ENCODE results near the gene MLH1. TPM values are rescaled to one million over a fixed set of nuclear protein-coding genes. Genes with fewer than 3 reads are reported as not detected.
A peak's percentile ranks its signal among the peaks of the same experiment; 100 is the strongest.

The MLH1 gene
- total and polyA plus RNA-seq, 4 experiments from 2014 or later: 15.6 to 33.8 (median 24.6) TPM

GRCh38 chr3:37074178-37074577, 80.9 kb downstream of the MLH1 start:
- Mint-ChIP-seq H3K27ac (peak overlapping the region in 1 of 7 donors; percentile 26), H3K36me3 (peaks cover 47 to 50% of the 10 kb centered on the region in 2 donors), H3K4me3 (no peak overlapping the region), H3K4me1 (peaks cover 0 to 10% (median 2%) of the 10 kb centered on the region in 4 donors), H3K27me3 (no peaks in the 10 kb centered on the region), H3K9me3 (no peaks in the 10 kb centered on the region)
- peaks cover 3% of the 10 kb centered on the region for H3K36me3 ChIP-seq (ENCODE audit: insufficient read depth, low read length)
- DNase-seq: no peak
- no peak overlapping the region for H3K4me3 ChIP-seq (ENCODE audit: low read length in 2 of 2)
- H3K9me3 ChIP-seq (ENCODE audit: control insufficient read depth in 1 of 2, low read length in 2 of 2): no peaks in the 10 kb centered on the region
- no peaks in the 10 kb centered on the region for H3K4me1 ChIP-seq (ENCODE audit: insufficient read depth, low read length)
- H3K27ac ChIP-seq (ENCODE audit: low read depth, low read length): no peak overlapping the region
- intact Hi-C loops (cut with micrococcal nuclease): no loop called here
- no peaks in the 10 kb centered on the region for H3K27me3 ChIP-seq (ENCODE audit: insufficient read depth, low read length)
- POLR2A ChIA-PET (ENCODE audit: partially characterized antibody): no interaction called here
- CTCF ChIA-PET (ENCODE audit: partially characterized antibody): no interaction called here

- H3K9me3 Mint-ChIP-seq: no peaks in the 10 kb centered on the region
- Histone ChIP-seq H3K27ac (ENCODE audit: low read depth, low read length) (no peak overlapping the region), H3K36me3 (ENCODE audit: insufficient read depth, low read length) (peaks cover 3% of the 10 kb centered on the region), H3K4me1 (ENCODE audit: insufficient read depth, low read length) (no peaks in the 10 kb centered on the region), H3K4me3 (ENCODE audit: low read length in 2 of 2) (no peak overlapping the region), H3K27me3 (ENCODE audit: insufficient read depth, low read length) (no peaks in the 10 kb centered on the region), H3K9me3 (ENCODE audit: control insufficient read depth in 1 of 2, low read length in 2 of 2) (no peaks in the 10 kb centered on the region)
- H3K27me3 Mint-ChIP-seq: no peaks in the 10 kb centered on the region
- intact Hi-C loops (cut with micrococcal nuclease): no loop called here
- H3K4me3 Mint-ChIP-seq: no peak overlapping the region
- H3K36me3 Mint-ChIP-seq: peaks cover 52 to 53% of the 10 kb centered on the region in 2 donors
- peaks cover 0 to 10% (median 2%) of the 10 kb centered on the region in 4 donors for H3K4me1 Mint-ChIP-seq
- ChIA-PET CTCF (ENCODE audit: partially characterized antibody) (no interaction called here), POLR2A (ENCODE audit: partially characterized antibody) (no interaction called here)
- H3K27ac Mint-ChIP-seq: no peak overlapping the region
- DNase-seq: no peak
Measured at GRCh38 chr3:37075955-37076354, 82.6 kb downstream of the MLH1 start.

- Mint-ChIP-seq H3K36me3 (peaks cover 28 to 54% of the 10 kb centered on the region in 2 donors), H3K9me3 (no peaks in the 10 kb centered on the region), H3K4me3 (no peak overlapping the region), H3K4me1 (peaks cover 0 to 2% (median 0%) of the 10 kb centered on the region in 4 donors), H3K27ac (no peak overlapping the region), H3K27me3 (no peaks in the 10 kb centered on the region)
- Histone ChIP-seq H3K27ac (ENCODE audit: low read depth, low read length) (no peak overlapping the region), H3K4me3 (ENCODE audit: low read length in 2 of 2) (no peak overlapping the region), H3K36me3 (ENCODE audit: insufficient read depth, low read length) (peaks cover 4% of the 10 kb centered on the region), H3K4me1 (ENCODE audit: insufficient read depth, low read length) (no peaks in the 10 kb centered on the region), H3K9me3 (ENCODE audit: control insufficient read depth in 1 of 2, low read length in 2 of 2) (no peaks in the 10 kb centered on the region), H3K27me3 (ENCODE audit: insufficient read depth, low read length) (no peaks in the 10 kb centered on the region)
- CTCF ChIA-PET (ENCODE audit: partially characterized antibody): no interaction called here
- intact Hi-C loops (cut with micrococcal nuclease): no loop called here
- no peak for DNase-seq
- POLR2A ChIA-PET (ENCODE audit: partially characterized antibody): no interaction called here
Measured at GRCh38 chr3:37082317-37082716, 89.0 kb downstream of the MLH1 start.

- no peak for DNase-seq
- Histone ChIP-seq H3K27me3 (ENCODE audit: insufficient read depth, low read length) (no peaks in the 10 kb centered on the region), H3K27ac (ENCODE audit: low read depth, low read length) (no peak overlapping the region), H3K4me1 (ENCODE audit: insufficient read depth, low read length) (no peaks in the 10 kb centered on the region), H3K4me3 (ENCODE audit: low read length in 2 of 2) (no peak overlapping the region), H3K9me3 (ENCODE audit: control insufficient read depth in 1 of 2, low read length in 2 of 2) (no peaks in the 10 kb centered on the region), H3K36me3 (ENCODE audit: insufficient read depth, low read length) (peaks cover 4% of the 10 kb centered on the region)
- Mint-ChIP-seq H3K27ac (no peak overlapping the region), H3K4me1 (peaks cover 0 to 2% (median 0%) of the 10 kb centered on the region in 4 donors), H3K4me3 (no peak overlapping the region), H3K27me3 (no peaks in the 10 kb centered on the region), H3K36me3 (peaks cover 24 to 54% of the 10 kb centered on the region in 2 donors), H3K9me3 (no peaks in the 10 kb centered on the region)
- CTCF ChIA-PET (ENCODE audit: partially characterized antibody): no interaction called here
- POLR2A ChIA-PET (ENCODE audit: partially characterized antibody): no interaction called here
- intact Hi-C loops (cut with micrococcal nuclease): no loop called here
Measured at GRCh38 chr3:37086918-37087317, 93.6 kb downstream of the MLH1 start.

- Histone ChIP-seq H3K4me1 (ENCODE audit: insufficient read depth, low read length) (no peaks in the 10 kb centered on the region), H3K9me3 (ENCODE audit: control insufficient read depth in 1 of 2, low read length in 2 of 2) (no peaks in the 10 kb centered on the region), H3K36me3 (ENCODE audit: insufficient read depth, low read length) (peaks cover 2% of the 10 kb centered on the region), H3K27ac (ENCODE audit: low read depth, low read length) (no peak overlapping the region), H3K4me3 (ENCODE audit: low read length in 2 of 2) (no peak overlapping the region), H3K27me3 (ENCODE audit: insufficient read depth, low read length) (no peaks in the 10 kb centered on the region)
- Mint-ChIP-seq H3K4me1 (peaks cover 0 to 2% (median 0%) of the 10 kb centered on the region in 4 donors), H3K27me3 (no peaks in the 10 kb centered on the region), H3K4me3 (no peak overlapping the region), H3K36me3 (peaks cover 24 to 52% of the 10 kb centered on the region in 2 donors), H3K9me3 (no peaks in the 10 kb centered on the region), H3K27ac (no peak overlapping the region)
- ChIA-PET CTCF (ENCODE audit: partially characterized antibody) (no interaction called here), POLR2A (ENCODE audit: partially characterized antibody) (no interaction called here)
- intact Hi-C loops (cut with micrococcal nuclease): no loop called here
- DNase-seq: no peak
Measured at GRCh38 chr3:37087870-37088269, 94.6 kb downstream of the MLH1 start.

- no peaks in the 10 kb centered on the region for H3K36me3 ChIP-seq (ENCODE audit: insufficient read depth, low read length)
- intact Hi-C loops (cut with micrococcal nuclease): no loop called here
- CTCF ChIA-PET (ENCODE audit: partially characterized antibody): no interaction called here
Measured at GRCh38 chr3:37092484-37092883, 99.2 kb downstream of the MLH1 start.

GRCh38 chr3:37093481-37093880, 100.2 kb downstream of the MLH1 start:
- POLR2A ChIA-PET (ENCODE audit: partially characterized antibody): no interaction called here
- Mint-ChIP-seq H3K4me3 (no peak overlapping the region), H3K36me3 (peaks cover 32 to 37% of the 10 kb centered on the region in 2 donors), H3K27me3 (no peaks in the 10 kb centered on the region), H3K27ac (peak overlapping the region in 3 of 7 donors; percentile 4 to 74 (median 6)), H3K4me1 (no peaks in the 10 kb centered on the region), H3K9me3 (no peaks in the 10 kb centered on the region)
- Histone ChIP-seq H3K27ac (ENCODE audit: low read depth, low read length) (no peak overlapping the region), H3K4me3 (ENCODE audit: low read length in 2 of 2) (no peak overlapping the region), H3K36me3 (ENCODE audit: insufficient read depth, low read length) (no peaks in the 10 kb centered on the region), H3K4me1 (ENCODE audit: insufficient read depth, low read length) (no peaks in the 10 kb centered on the region), H3K27me3 (ENCODE audit: insufficient read depth, low read length) (no peaks in the 10 kb centered on the region), H3K9me3 (ENCODE audit: control insufficient read depth in 1 of 2, low read length in 2 of 2) (no peaks in the 10 kb centered on the region)
- CTCF ChIA-PET (ENCODE audit: partially characterized antibody): no interaction called here
- DNase-seq: no peak
- intact Hi-C loops (cut with micrococcal nuclease): no loop called here

More at GRCh38 chr3:37092484-37092883, 99.2 kb downstream of the MLH1 start:
- Histone ChIP-seq H3K4me1 (ENCODE audit: insufficient read depth, low read length) (no peaks in the 10 kb centered on the region), H3K4me3 (ENCODE audit: low read length in 2 of 2) (no peak overlapping the region), H3K27ac (ENCODE audit: low read depth, low read length) (no peak overlapping the region), H3K9me3 (ENCODE audit: control insufficient read depth in 1 of 2, low read length in 2 of 2) (no peaks in the 10 kb centered on the region), H3K27me3 (ENCODE audit: insufficient read depth, low read length) (no peaks in the 10 kb centered on the region)
- H3K4me1 Mint-ChIP-seq: no peaks in the 10 kb centered on the region
- peak overlapping the region in 2 of 7 donors; percentile 16 to 32 for H3K27ac Mint-ChIP-seq
- no peaks in the 10 kb centered on the region for H3K9me3 Mint-ChIP-seq
- H3K4me3 Mint-ChIP-seq: no peak overlapping the region
- no peak for DNase-seq
- peaks cover 32 to 45% of the 10 kb centered on the region in 2 donors for H3K36me3 Mint-ChIP-seq
- POLR2A ChIA-PET (ENCODE audit: partially characterized antibody): no interaction called here
- no peaks in the 10 kb centered on the region for H3K27me3 Mint-ChIP-seq

- DNase-seq: no peak
- H3K27ac ChIP-seq (ENCODE audit: low read depth, low read length): no peak overlapping the region
- H3K36me3 ChIP-seq (ENCODE audit: insufficient read depth, low read length): no peaks in the 10 kb centered on the region
- H3K4me1 ChIP-seq (ENCODE audit: insufficient read depth, low read length): no peaks in the 10 kb centered on the region
- POLR2A ChIA-PET (ENCODE audit: partially characterized antibody): no interaction called here
- Mint-ChIP-seq H3K4me1 (peaks cover 0 to 3% (median 2%) of the 10 kb centered on the region in 4 donors), H3K27me3 (no peaks in the 10 kb centered on the region), H3K27ac (peak overlapping the region in 2 of 7 donors; percentile 37 to 40), H3K9me3 (no peaks in the 10 kb centered on the region), H3K36me3 (peaks cover 28 to 36% of the 10 kb centered on the region in 2 donors), H3K4me3 (no peak overlapping the region)
- H3K4me3 ChIP-seq (ENCODE audit: low read length in 2 of 2): no peak overlapping the region
- CTCF ChIA-PET (ENCODE audit: partially characterized antibody): no interaction called here
- intact Hi-C loops (cut with micrococcal nuclease): no loop called here
- H3K27me3 ChIP-seq (ENCODE audit: insufficient read depth, low read length): no peaks in the 10 kb centered on the region
- H3K9me3 ChIP-seq (ENCODE audit: control insufficient read depth in 1 of 2, low read length in 2 of 2): no peaks in the 10 kb centered on the region
Measured at GRCh38 chr3:37094636-37095035, 101.3 kb downstream of the MLH1 start.

All from CD4-positive, alpha-beta memory T cell (primary cell).